Measurements from ENCODE around the gene BAZ2B. TPM values are rescaled to one million over a fixed set of nuclear protein-coding genes. Genes with fewer than 3 reads are reported as not detected.

BAZ2B gene
- total RNA-seq, 1 experiment from 2014 or later = 19.9 TPM

DNA sequence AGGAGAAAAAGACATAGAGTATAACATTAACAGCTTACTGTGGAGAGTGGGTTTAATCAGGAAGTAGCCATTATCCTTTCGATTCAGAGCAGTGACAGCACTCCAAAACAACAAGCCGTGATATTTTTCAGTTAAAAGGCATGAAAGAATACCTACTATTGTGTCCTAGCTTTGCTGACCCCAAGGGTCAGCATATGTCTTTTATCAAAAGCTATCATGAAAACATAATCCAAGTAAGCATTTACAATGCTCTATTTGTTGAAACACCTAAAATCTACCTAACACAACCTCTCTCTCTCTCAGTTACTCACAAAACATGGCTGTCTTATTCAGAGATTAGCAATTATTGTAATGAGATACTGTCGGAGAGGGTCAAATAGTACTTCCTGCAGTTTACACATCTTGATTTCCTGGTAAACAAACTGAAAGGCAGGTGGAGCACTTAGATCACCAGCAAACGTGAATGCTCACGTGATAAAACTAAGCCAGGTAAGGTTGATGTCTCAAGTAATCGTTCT lies 100.0 kb downstream of the BAZ2B start (continued):
- TF ChIP-seq, protein P1, sequence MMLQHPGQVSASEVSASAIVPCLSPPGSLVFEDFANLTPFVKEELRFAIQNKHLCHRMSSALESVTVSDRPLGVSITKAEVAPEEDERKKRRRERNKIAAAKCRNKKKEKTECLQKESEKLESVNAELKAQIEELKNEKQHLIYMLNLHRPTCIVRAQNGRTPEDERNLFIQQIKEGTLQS (IDR thresholded peaks at IDR 0.05) = no peak
- TF ChIP-seq EGR1 (IDR thresholded peaks at IDR 0.05; ENCODE audit: low read depth) (peak; percentile 56), EZH2 (IDR thresholded peaks at IDR 0.05) (no peak)

DNA sequence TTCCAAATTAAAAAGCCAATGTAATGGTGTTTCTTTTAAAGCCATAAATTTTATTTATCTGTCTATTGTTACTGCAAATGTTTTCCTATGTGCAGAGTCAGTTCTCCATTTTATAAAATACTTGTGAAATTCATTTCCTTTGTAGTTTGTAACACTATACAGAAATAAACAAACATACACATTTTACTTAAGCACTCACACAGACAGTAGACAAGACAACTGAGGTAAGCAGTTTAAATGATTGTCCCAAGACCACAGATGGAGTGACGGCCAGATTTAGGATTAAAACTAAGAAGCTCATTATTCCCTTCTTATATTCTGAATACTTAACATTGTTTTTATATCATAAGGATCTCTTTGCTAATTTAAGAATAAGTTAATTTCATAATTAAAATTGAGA lies 100.9 kb downstream of the BAZ2B start:
- no TSS peak for BruUV-seq (replicated peaks)
- Histone ChIP-seq H3K27ac (ENCODE audit: low read depth, low read length) (no peak overlapping the region), H3K4me2 (ENCODE audit: low read length) (peak overlapping the region; percentile 84), H3K9me2 (ENCODE audit: insufficient read depth) (no peaks in the 10 kb centered on the region), H3K4me1 (ENCODE audit: control insufficient read depth in 1 of 2, insufficient read depth in 2 of 2, low read length in 2 of 2) (peaks cover 7 to 8% of the 10 kb centered on the region in 2 experiments; a peak in 3 of 4 replicates), H3K79me2 (ENCODE audit: insufficient read depth, low read length) (0 out of 2 replicates have a peak, but pooled peaks cover 2% of the 10 kb centered on the region), H4K20me1 (ENCODE audit: insufficient read depth) (no peaks in the 10 kb centered on the region), H3K4me3 (replicated peaks in 1 of 2; ENCODE audit: low read depth in 1 of 2, low read length in 2 of 2) (peak overlapping the region; percentile 54 to 67; a peak in 3 of 4 replicates), H3K27me3 (ENCODE audit: insufficient read depth, low read length) (no peaks in the 10 kb centered on the region), H3K9ac (ENCODE audit: low read length) (no peak overlapping the region), H3K9me3 (ENCODE audit: control insufficient read depth in 1 of 2, insufficient read depth in 1 of 2, low read depth in 1 of 2, low read length in 2 of 2) (no peaks in the 10 kb centered on the region), H3K36me3 (ENCODE audit: control insufficient read depth in 1 of 2, insufficient read depth in 2 of 2, low read length in 2 of 2) (no peaks in the 10 kb centered on the region), H2AFZ (ENCODE audit: low read depth, low read length, poor library complexity, severe bottlenecking) (no peak overlapping the region)
- DNase-seq (ENCODE audit: low read depth, low spot score) = no peak
- no peak for ATAC-seq
- ChIA-PET POLR2A (no interaction called here), RAD21 (ENCODE audit: low non-redundant PET in 1 of 2, low total read pairs in 2 of 2, uncharacterized antibody in 2 of 2, unreplicated experiment in 2 of 2) (no interaction called here), CTCF (no interaction called here)
- intact Hi-C loops (cut with micrococcal nuclease) = loop anchor here (5.0 kb wide), 1 partner anchor 197 kb away; the partner anchor contains the start of gene MARCHF7
- TF ChIP-seq, protein P2, sequence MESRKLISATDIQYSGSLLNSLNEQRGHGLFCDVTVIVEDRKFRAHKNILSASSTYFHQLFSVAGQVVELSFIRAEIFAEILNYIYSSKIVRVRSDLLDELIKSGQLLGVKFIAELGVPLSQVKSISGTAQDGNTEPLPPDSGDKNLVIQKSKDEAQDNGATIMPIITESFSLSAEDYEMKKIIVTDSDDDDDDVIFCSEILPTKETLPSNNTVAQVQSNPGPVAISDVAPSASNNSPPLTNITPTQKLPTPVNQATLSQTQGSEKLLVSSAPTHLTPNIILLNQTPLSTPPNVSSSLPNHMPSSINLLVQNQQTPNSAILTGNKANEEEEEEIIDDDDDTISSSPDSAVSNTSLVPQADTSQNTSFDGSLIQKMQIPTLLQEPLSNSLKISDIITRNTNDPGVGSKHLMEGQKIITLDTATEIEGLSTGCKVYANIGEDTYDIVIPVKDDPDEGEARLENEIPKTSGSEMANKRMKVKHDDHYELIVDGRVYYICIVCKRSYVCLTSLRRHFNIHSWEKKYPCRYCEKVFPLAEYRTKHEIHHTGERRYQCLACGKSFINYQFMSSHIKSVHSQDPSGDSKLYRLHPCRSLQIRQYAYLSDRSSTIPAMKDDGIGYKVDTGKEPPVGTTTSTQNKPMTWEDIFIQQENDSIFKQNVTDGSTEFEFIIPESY (IDR thresholded peaks at IDR 0.05; ENCODE audit: extremely low read depth, insufficient replicate concordance, low read length) = no peak
- TF ChIP-seq YY1 (IDR thresholded peaks at IDR 0.05; ENCODE audit: extremely low read depth, insufficient replicate concordance, low read depth, low read length) (no peak), EGR1 (IDR thresholded peaks at IDR 0.05; ENCODE audit: low read depth) (no peak), CBX3 (IDR thresholded peaks at IDR 0.05; ENCODE audit: low read depth) (no peak), ZFX (IDR thresholded peaks at IDR 0.05) (no peak), FOSL1 (IDR thresholded peaks at IDR 0.05; ENCODE audit: low read depth) (no peak), EZH2phosphoT487 (IDR thresholded peaks at IDR 0.05; ENCODE audit: borderline replicate concordance) (no peak), SP1 (IDR thresholded peaks at IDR 0.05; ENCODE audit: low read depth) (no peak), EZH2 (IDR thresholded peaks at IDR 0.05) (no peak), ZNF274 (IDR thresholded peaks at IDR 0.05; ENCODE audit: low read depth, low read length) (no peak), SIN3A (IDR thresholded peaks at IDR 0.05; ENCODE audit: low read depth) (no peak), SRF (IDR thresholded peaks at IDR 0.05; ENCODE audit: low read depth) (no peak), JUND (IDR thresholded peaks at IDR 0.05) (no peak)
- TF ChIP-seq, protein P3, sequence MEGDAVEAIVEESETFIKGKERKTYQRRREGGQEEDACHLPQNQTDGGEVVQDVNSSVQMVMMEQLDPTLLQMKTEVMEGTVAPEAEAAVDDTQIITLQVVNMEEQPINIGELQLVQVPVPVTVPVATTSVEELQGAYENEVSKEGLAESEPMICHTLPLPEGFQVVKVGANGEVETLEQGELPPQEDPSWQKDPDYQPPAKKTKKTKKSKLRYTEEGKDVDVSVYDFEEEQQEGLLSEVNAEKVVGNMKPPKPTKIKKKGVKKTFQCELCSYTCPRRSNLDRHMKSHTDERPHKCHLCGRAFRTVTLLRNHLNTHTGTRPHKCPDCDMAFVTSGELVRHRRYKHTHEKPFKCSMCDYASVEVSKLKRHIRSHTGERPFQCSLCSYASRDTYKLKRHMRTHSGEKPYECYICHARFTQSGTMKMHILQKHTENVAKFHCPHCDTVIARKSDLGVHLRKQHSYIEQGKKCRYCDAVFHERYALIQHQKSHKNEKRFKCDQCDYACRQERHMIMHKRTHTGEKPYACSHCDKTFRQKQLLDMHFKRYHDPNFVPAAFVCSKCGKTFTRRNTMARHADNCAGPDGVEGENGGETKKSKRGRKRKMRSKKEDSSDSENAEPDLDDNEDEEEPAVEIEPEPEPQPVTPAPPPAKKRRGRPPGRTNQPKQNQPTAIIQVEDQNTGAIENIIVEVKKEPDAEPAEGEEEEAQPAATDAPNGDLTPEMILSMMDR (IDR thresholded peaks at IDR 0.05 in 2 of 3, conservative IDR thresholded peaks at IDR 0.05 in 1 of 3; ENCODE audit: borderline replicate concordance in 1 of 3, insufficient read depth in 1 of 3, low read depth in 2 of 3, low read length in 2 of 3) = no peak
- TF ChIP-seq, protein P4, sequence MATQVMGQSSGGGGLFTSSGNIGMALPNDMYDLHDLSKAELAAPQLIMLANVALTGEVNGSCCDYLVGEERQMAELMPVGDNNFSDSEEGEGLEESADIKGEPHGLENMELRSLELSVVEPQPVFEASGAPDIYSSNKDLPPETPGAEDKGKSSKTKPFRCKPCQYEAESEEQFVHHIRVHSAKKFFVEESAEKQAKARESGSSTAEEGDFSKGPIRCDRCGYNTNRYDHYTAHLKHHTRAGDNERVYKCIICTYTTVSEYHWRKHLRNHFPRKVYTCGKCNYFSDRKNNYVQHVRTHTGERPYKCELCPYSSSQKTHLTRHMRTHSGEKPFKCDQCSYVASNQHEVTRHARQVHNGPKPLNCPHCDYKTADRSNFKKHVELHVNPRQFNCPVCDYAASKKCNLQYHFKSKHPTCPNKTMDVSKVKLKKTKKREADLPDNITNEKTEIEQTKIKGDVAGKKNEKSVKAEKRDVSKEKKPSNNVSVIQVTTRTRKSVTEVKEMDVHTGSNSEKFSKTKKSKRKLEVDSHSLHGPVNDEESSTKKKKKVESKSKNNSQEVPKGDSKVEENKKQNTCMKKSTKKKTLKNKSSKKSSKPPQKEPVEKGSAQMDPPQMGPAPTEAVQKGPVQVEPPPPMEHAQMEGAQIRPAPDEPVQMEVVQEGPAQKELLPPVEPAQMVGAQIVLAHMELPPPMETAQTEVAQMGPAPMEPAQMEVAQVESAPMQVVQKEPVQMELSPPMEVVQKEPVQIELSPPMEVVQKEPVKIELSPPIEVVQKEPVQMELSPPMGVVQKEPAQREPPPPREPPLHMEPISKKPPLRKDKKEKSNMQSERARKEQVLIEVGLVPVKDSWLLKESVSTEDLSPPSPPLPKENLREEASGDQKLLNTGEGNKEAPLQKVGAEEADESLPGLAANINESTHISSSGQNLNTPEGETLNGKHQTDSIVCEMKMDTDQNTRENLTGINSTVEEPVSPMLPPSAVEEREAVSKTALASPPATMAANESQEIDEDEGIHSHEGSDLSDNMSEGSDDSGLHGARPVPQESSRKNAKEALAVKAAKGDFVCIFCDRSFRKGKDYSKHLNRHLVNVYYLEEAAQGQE (IDR thresholded peaks at IDR 0.05; ENCODE audit: low read depth) = no peak
- TF ChIP-seq, protein P1 (IDR thresholded peaks at IDR 0.05) = no peak
- TF ChIP-seq, protein P5, sequence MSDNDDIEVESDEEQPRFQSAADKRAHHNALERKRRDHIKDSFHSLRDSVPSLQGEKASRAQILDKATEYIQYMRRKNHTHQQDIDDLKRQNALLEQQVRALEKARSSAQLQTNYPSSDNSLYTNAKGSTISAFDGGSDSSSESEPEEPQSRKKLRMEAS (IDR thresholded peaks at IDR 0.05) = no peak
